HepG2 (cell line): Measurements from ENCODE around the gene IL1RAPL2. TPM values are rescaled to one million over a fixed set of nuclear protein-coding genes. Genes with fewer than 3 reads are reported as not detected.

ENCODE experiments used
- ATAC-seq: fragments of 200-7000 bp; cut with Tn5 transposase; 3 replicates; pipeline ENCODE4 v1.9.1; 2020; ENCODE audit warnings: mild to moderate bottlenecking, moderate library complexity
- BruUV-seq: library from RNA; stranded (reverse); fragments of 400-500 nt; replicated peaks from 2 replicates; lab custom pipeline; 2021; lab: Mats Ljungman, UMichigan
- CTCF ChIA-PET: fragments of 300-600 bp; formaldehyde crosslinking; extraction: SDS; loops from one replicate; lab custom pipeline; 2021; ENCODE audit warnings: low total read pairs, inconsistent platforms, low intra/inter-chr PET ratio; lab: Yijun Ruan, JAX
- POLR2A ChIA-PET: fragments of 350-600 bp; sonication (Branson Sonifier 250); formaldehyde crosslinking; loops from one replicate; lab custom pipeline; 2020; ENCODE audit warnings: antibody characterized with exemption, inconsistent platforms; lab: Yijun Ruan, JAX
- DNase-seq: peaks from one replicate; pipeline ENCODE4 v3.0.0-alpha.2; 2015; ENCODE audit warnings: low spot score
- FAIRE-seq: peaks from 3 replicates; lab custom pipeline; 2011; peaks lifted over from hg19 to GRCh38; lab: Jason Lieb, UNC
- H2AFZ ChIP-seq: one replicate; pipeline ENCODE4 v1.6.1; 2011; ENCODE audit warnings: low read length, inconsistent platforms
- H3K27ac ChIP-seq: fragments of 300-600 bp; 3 replicates; pipeline ENCODE4 v1.8.0; 2011; ENCODE audit warnings: mixed run types, mild to moderate bottlenecking, mixed read lengths, low read length, inconsistent platforms; ENCODE audit not compliant: insufficient read depth; ENCODE audit errors: extremely low read length
- H3K27me3 ChIP-seq, 2 experiments: fragments of 200-600 bp in 1 of 2; 2 replicates in 1 of 2; 3 replicates in 1 of 2; pipeline versions ENCODE4 v1.6.0 to v1.8.0; 2011; ENCODE audit warnings: low read length in 2 of 2, mild to moderate bottlenecking in 2 of 2, moderate library complexity in 2 of 2, inconsistent platforms in 1 of 2; ENCODE audit not compliant: insufficient read depth in 2 of 2, control insufficient read depth in 1 of 2
- H3K36me3 ChIP-seq, 2 experiments: fragments of 200-600 bp in 1 of 2; replicated peaks in 1 of 2; 2 replicates in 1 of 2; 3 replicates in 1 of 2; pipeline versions ENCODE4 v1.5.1 to v1.8.0; 2011; ENCODE audit warnings: low read length in 2 of 2, inconsistent platforms in 1 of 2; ENCODE audit not compliant: insufficient read depth in 2 of 2, control insufficient read depth in 1 of 2
- H3K4me1 ChIP-seq: 2 replicates; pipeline ENCODE4 v1.5.1; 2012; ENCODE audit warnings: low read length, inconsistent platforms; ENCODE audit not compliant: insufficient read depth
- H3K4me2 ChIP-seq: 2 replicates; pipeline ENCODE4 v1.6.0; 2011; ENCODE audit warnings: low read depth, low read length, inconsistent platforms
- H3K4me3 ChIP-seq, 3 experiments: fragments of 200-600 bp in 1 of 3; sonication (generic), shearing (Covaris generic) in 1 of 3; replicated peaks in 1 of 3; 2 replicates each; pipeline ENCODE4 v1.5.1; 2011 to 2016; ENCODE audit warnings: low read length in 3 of 3, inconsistent platforms in 2 of 3, low read depth in 2 of 3, mild to moderate bottlenecking in 2 of 3, control low read depth in 1 of 3, mixed read lengths in 1 of 3; ENCODE audit not compliant: insufficient read depth in 1 of 3
- H3K79me2 ChIP-seq: one replicate; pipeline ENCODE4 v1.6.1; 2011; ENCODE audit warnings: low read length, inconsistent platforms; ENCODE audit not compliant: insufficient read depth
- H3K9ac ChIP-seq: 2 replicates; pipeline ENCODE4 v1.6.0; 2011; ENCODE audit warnings: mild to moderate bottlenecking, low read depth, low read length, inconsistent platforms; ENCODE audit not compliant: insufficient read depth
- H3K9me3 ChIP-seq: 2 replicates; pipeline ENCODE4 v1.5.1; 2012; ENCODE audit warnings: mild to moderate bottlenecking, low read length
- H4K20me1 ChIP-seq: 2 replicates; pipeline ENCODE4 v1.6.0; 2011; ENCODE audit warnings: inconsistent platforms, mild to moderate bottlenecking, low read length, moderate library complexity; ENCODE audit not compliant: insufficient read depth
- CBX5 ChIP-seq: sonication (generic); formaldehyde crosslinking; IDR thresholded peaks from 2 replicates; pipeline ENCODE4 v1.4.0; 2020; ENCODE audit warnings: missing genetic modification reagents, borderline replicate concordance
- EEA1 ChIP-seq: sonication (generic); formaldehyde crosslinking; IDR thresholded peaks from 2 replicates; pipeline ENCODE4 v1.5.1; 2020; ENCODE audit warnings: mild to moderate bottlenecking, missing genetic modification reagents, borderline replicate concordance
- FOXC1 ChIP-seq: sonication (generic); formaldehyde crosslinking; IDR thresholded peaks from 2 replicates; pipeline ENCODE4 v1.8.0; 2022; ENCODE audit warnings: mild to moderate bottlenecking, missing genetic modification reagents, borderline replicate concordance
- GFI1 ChIP-seq: sonication (generic); formaldehyde crosslinking; IDR thresholded peaks from 2 replicates; pipeline ENCODE4 v1.5.0; 2020; ENCODE audit warnings: missing genetic modification reagents, mild to moderate bottlenecking, borderline replicate concordance
- KDM6A ChIP-seq: IDR thresholded peaks from 2 replicates; pipeline ENCODE4 v1.6.1; 2016; ENCODE audit warnings: low read depth
- NBN ChIP-seq: fragments of 450-650 bp; conservative IDR thresholded peaks from 2 replicates; pipeline ENCODE4 v1.6.1; 2017
- PAX8 ChIP-seq: sonication (generic); formaldehyde crosslinking; IDR thresholded peaks from 2 replicates; pipeline ENCODE4 v1.8.0; 2022; ENCODE audit warnings: mild to moderate bottlenecking, missing genetic modification reagents, borderline replicate concordance
- RELA ChIP-seq: sonication (generic); formaldehyde crosslinking; IDR thresholded peaks from 2 replicates; pipeline ENCODE4 v1.4.0; 2020; ENCODE audit warnings: missing genetic modification reagents
- TSC22D2 ChIP-seq: sonication (generic); formaldehyde crosslinking; IDR thresholded peaks from 2 replicates; pipeline ENCODE4 v1.5.1; 2020; ENCODE audit warnings: missing genetic modification reagents, mild to moderate bottlenecking, borderline replicate concordance
- YEATS4 ChIP-seq: sonication (generic); formaldehyde crosslinking; IDR thresholded peaks from 2 replicates; pipeline ENCODE4 v1.4.0; 2020; ENCODE audit warnings: missing genetic modification reagents, borderline replicate concordance
- ZBED4 ChIP-seq: sonication (generic); formaldehyde crosslinking; IDR thresholded peaks from 2 replicates; pipeline ENCODE4 v1.4.0; 2020; ENCODE audit warnings: missing genetic modification reagents, borderline replicate concordance
- ZFP1 ChIP-seq: IDR thresholded peaks from 2 replicates; pipeline ENCODE4 v1.6.1; 2016
- ZNF160 ChIP-seq: sonication (generic); formaldehyde crosslinking; IDR thresholded peaks from 2 replicates; pipeline ENCODE4 v1.8.0; 2022; ENCODE audit warnings: mild to moderate bottlenecking, inconsistent platforms, missing genetic modification reagents
- ZNF326 ChIP-seq: sonication (generic); formaldehyde crosslinking; IDR thresholded peaks from 2 replicates; pipeline ENCODE4 v1.4.0; 2020; ENCODE audit warnings: missing genetic modification reagents, borderline replicate concordance
- ZNF446 ChIP-seq: sonication (generic); formaldehyde crosslinking; IDR thresholded peaks from 2 replicates; pipeline ENCODE4 v1.5.0; 2020; ENCODE audit warnings: mild to moderate bottlenecking, missing genetic modification reagents
- ZNF547 ChIP-seq: sonication (generic); formaldehyde crosslinking; IDR thresholded peaks from 2 replicates; pipeline ENCODE4 v1.5.1; 2020; ENCODE audit warnings: mild to moderate bottlenecking, missing genetic modification reagents
- ZSCAN22 ChIP-seq: sonication (generic); formaldehyde crosslinking; IDR thresholded peaks from 2 replicates; pipeline ENCODE4 v1.4.0; 2020; ENCODE audit warnings: mild to moderate bottlenecking, missing genetic modification reagents
- WGBS: methylation state at CpG from one replicate; pipeline ENCODE4 v1.1.6; 2017; ENCODE audit warnings: low lambda C conversion rate; 5-methylcytosine and 5-hydroxymethylcytosine counted together
- in situ Hi-C: cut with HindIII; loops from 2 replicates; pipeline ENCODE4 v1.10.0; 2017; ENCODE audit warnings: low pct_unique_long_range_greater_than_20kb; ENCODE audit not compliant: extremely low pct_ligation_motif_present
- intact Hi-C: fragments of 100-400 bp; cut with micrococcal nuclease; formaldehyde crosslinking; loops from one replicate; pipeline ENCODE4 v1.10.0; 2022; ENCODE audit not compliant: unreplicated experiment
- polyA plus RNA-seq, 8 experiments: library from polyadenylated mRNA; depleted of rRNA in 3 of 8; stranded (reverse) in 7 of 8; unstranded in 1 of 8; fragments of >200 nt; fragmentation: Illumina TruSeq in 4 of 8; extraction: Trizol in 4 of 8; gene quantifications; 2 replicates each; pipeline versions ENCODE4 v1.2.1 to v1.2.3, GENCODE V29; 2011 to 2016; ENCODE audit warnings: low read depth in 4 of 8, missing spikeins in 1 of 8, mixed read lengths in 1 of 8; ENCODE audit not compliant: insufficient read depth in 1 of 8
- total RNA-seq, 5 experiments: library from RNA; depleted of rRNA; stranded (reverse); fragments of >200 nt; fragmentation: Illumina TruSeq; extraction: Trizol; gene quantifications; 2 replicates each; pipeline ENCODE4 v1.2.3, GENCODE V29; 2016; ENCODE audit warnings: low read depth in 1 of 5
- TF ChIP-seq, protein P1 (sequence below): sonication (generic); formaldehyde crosslinking; IDR thresholded peaks from 2 replicates; pipeline ENCODE4 v1.9.0; 2021; ENCODE audit warnings: missing genetic modification reagents, borderline replicate concordance
- TF ChIP-seq, protein P2 (sequence below): sonication (generic); formaldehyde crosslinking; IDR thresholded peaks from 2 replicates; pipeline ENCODE4 v1.4.0; 2020; ENCODE audit warnings: mild to moderate bottlenecking, low read depth, missing genetic modification reagents

The IL1RAPL2 gene
- total and polyA plus RNA-seq, 2 of the 13 experiments (the other 11 are each of a cell fraction or from before 2014, with no cell fraction given) = not detected

DNA sequence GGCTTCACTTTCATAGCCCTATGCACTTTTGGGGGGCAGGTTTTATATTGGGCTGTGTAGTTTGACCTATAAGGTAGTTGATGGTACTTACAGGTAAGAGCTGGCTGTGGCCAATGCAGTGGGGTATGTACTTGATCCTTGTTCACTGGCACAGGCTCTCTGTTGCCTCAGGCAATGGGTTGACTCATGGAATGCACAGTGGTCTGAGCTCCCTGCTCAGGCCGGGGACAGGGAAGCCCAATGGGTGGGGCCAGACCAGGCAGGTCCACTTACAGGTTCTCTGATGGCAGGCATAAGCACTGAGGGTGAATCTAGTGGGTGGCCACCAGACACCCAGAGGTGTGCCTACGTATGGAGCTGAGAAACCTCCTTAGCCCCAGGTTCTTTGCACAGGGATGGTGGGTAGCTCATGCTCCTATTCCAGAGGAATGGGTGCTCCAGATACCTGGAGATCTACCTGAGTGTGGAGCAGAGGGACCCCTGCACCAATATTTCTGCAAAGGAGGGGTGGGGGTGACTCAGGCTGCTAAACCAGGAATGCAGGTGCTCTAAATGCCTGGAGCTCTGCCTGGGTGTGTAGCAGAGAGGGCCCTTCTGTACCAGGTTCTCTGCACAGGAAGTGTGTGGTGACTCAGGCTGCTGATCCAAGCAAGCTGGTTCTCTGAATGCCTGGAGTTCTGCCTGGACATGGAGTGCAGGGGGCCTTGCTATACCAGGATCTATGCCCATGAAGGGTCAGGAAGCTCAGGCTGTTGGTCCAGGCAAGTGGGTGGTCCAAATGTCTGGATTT is 52.3 kb downstream of the IL1RAPL2 start:
- no peaks in the 10 kb centered on the region for H3K9me3 ChIP-seq
- H3K36me3 ChIP-seq = no peaks in the 10 kb centered on the region
- no peak overlapping the region for H3K9ac ChIP-seq
- in situ Hi-C loops (no loop called here), intact Hi-C loops (no loop called here)
- H3K79me2 ChIP-seq = no peaks in the 10 kb centered on the region
- no peaks in the 10 kb centered on the region for H3K4me1 ChIP-seq
- H3K27me3 ChIP-seq = no peaks in the 10 kb centered on the region
- no peak overlapping the region for H3K27ac ChIP-seq
- no TSS peak for BruUV-seq
- FAIRE-seq (no peak), DNase-seq (no peak), ATAC-seq (no peak)
- H4K20me1 ChIP-seq = no peaks in the 10 kb centered on the region
- WGBS = no CpG with 5 or more reads among the region's 2 CpGs
- ChIA-PET POLR2A (no interaction called here), CTCF (no interaction called here)
- TF ChIP-seq NBN (no peak), YEATS4 (no peak), EEA1 (CRISPR knock-in tag) (no peak), ZNF160 (CRISPR knock-in tag) (no peak), ZFP1 (CRISPR knock-in tag) (no peak), GFI1 (no peak), ZBED4 (CRISPR knock-in tag) (no peak), ZSCAN22 (CRISPR knock-in tag) (no peak), RELA (no peak), ZNF547 (CRISPR knock-in tag) (no peak), TSC22D2 (CRISPR knock-in tag) (no peak), FOXC1 (CRISPR knock-in tag) (no peak), KDM6A (CRISPR knock-in tag) (no peak), PAX8 (CRISPR knock-in tag) (no peak), ZNF446 (CRISPR knock-in tag) (no peak), ZNF326 (no peak), CBX5 (no peak)
- TF ChIP-seq, protein P1, sequence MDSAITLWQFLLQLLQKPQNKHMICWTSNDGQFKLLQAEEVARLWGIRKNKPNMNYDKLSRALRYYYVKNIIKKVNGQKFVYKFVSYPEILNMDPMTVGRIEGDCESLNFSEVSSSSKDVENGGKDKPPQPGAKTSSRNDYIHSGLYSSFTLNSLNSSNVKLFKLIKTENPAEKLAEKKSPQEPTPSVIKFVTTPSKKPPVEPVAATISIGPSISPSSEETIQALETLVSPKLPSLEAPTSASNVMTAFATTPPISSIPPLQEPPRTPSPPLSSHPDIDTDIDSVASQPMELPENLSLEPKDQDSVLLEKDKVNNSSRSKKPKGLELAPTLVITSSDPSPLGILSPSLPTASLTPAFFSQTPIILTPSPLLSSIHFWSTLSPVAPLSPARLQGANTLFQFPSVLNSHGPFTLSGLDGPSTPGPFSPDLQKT = no peak
- TF ChIP-seq, protein P2, sequence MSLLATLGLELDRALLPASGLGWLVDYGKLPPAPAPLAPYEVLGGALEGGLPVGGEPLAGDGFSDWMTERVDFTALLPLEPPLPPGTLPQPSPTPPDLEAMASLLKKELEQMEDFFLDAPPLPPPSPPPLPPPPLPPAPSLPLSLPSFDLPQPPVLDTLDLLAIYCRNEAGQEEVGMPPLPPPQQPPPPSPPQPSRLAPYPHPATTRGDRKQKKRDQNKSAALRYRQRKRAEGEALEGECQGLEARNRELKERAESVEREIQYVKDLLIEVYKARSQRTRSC = no peak
- no peak overlapping the region for H3K4me2 ChIP-seq
- H3K4me3 ChIP-seq = no peak overlapping the region
- H2AFZ ChIP-seq = no peak overlapping the region
